ENCODE measurements around the gene PLET1.

PLET1 gene

GRCh38 chr11:112268406-112268805, 7.7 kb upstream of the PLET1 start:
- H3K4me2 ChIP-seq (ENCODE audit: insufficient read depth, low read length): no peak overlapping the region
- H3K27ac ChIP-seq (ENCODE audit: low read length): no peak overlapping the region
- H3K79me2 ChIP-seq (ENCODE audit: insufficient read depth, low read length): no peaks in the 10 kb centered on the region
- no peaks in the 10 kb centered on the region for H3K9me3 ChIP-seq (ENCODE audit: insufficient read depth, low read length, severe bottlenecking)
- ATAC-seq (ENCODE audit: insufficient read depth, low read depth) (no peak), DNase-seq (no peak)
- H3K9ac ChIP-seq (ENCODE audit: low read depth, low read length): no peak overlapping the region
- TF ChIP-seq, protein P1, sequence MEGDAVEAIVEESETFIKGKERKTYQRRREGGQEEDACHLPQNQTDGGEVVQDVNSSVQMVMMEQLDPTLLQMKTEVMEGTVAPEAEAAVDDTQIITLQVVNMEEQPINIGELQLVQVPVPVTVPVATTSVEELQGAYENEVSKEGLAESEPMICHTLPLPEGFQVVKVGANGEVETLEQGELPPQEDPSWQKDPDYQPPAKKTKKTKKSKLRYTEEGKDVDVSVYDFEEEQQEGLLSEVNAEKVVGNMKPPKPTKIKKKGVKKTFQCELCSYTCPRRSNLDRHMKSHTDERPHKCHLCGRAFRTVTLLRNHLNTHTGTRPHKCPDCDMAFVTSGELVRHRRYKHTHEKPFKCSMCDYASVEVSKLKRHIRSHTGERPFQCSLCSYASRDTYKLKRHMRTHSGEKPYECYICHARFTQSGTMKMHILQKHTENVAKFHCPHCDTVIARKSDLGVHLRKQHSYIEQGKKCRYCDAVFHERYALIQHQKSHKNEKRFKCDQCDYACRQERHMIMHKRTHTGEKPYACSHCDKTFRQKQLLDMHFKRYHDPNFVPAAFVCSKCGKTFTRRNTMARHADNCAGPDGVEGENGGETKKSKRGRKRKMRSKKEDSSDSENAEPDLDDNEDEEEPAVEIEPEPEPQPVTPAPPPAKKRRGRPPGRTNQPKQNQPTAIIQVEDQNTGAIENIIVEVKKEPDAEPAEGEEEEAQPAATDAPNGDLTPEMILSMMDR (IDR thresholded peaks at IDR 0.05; ENCODE audit: borderline replicate concordance, extremely low read depth, low read length, poor library complexity, severe bottlenecking): no peak
- no peak for TF ChIP-seq EZH2 (IDR thresholded peaks at IDR 0.05; ENCODE audit: borderline replicate concordance, low read depth, low read length, severe bottlenecking)
- no peaks in the 10 kb centered on the region for H3K27me3 ChIP-seq (ENCODE audit: insufficient read depth, low read length, poor library complexity)
- no peaks in the 10 kb centered on the region for H3K36me3 ChIP-seq (ENCODE audit: insufficient read depth, low read length)
- H3K4me1 ChIP-seq (ENCODE audit: insufficient read depth, low read length): no peaks in the 10 kb centered on the region
- H3K4me3 ChIP-seq (ENCODE audit: low read depth in 1 of 2, low read length in 2 of 2): no peak overlapping the region
- H4K20me1 ChIP-seq (ENCODE audit: insufficient read depth, low read length): no peaks in the 10 kb centered on the region
- no peak overlapping the region for H2AFZ ChIP-seq (ENCODE audit: low read depth, low read length)

DNA sequence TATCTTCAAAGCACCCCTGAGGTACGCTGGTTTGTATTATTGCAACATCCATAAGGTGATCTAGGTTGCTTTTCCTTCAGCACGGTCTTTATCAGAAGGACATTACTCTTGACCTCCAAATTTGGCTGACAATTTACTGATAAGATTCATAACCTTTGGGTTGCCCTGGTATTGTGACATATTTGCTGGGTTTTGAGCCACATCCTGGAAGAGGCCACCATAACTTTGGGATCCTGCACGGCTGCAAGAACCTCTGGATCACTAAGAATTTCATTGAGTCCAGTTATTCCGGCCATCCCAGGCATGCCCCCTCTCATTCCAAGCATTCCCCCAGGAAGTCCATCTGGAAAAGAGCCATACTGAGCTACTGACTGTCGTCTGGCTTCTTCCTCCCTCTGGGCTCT, 6.5 kb upstream of the PLET1 start:
- H2AFZ ChIP-seq (ENCODE audit: low read depth, low read length): no peak overlapping the region
- ATAC-seq (ENCODE audit: insufficient read depth, low read depth) (no peak), DNase-seq (no peak)
- H3K27ac ChIP-seq (ENCODE audit: low read length): no peak overlapping the region
- H3K27me3 ChIP-seq (ENCODE audit: insufficient read depth, low read length, poor library complexity): no peaks in the 10 kb centered on the region
- TF ChIP-seq EZH2 (IDR thresholded peaks at IDR 0.05; ENCODE audit: borderline replicate concordance, low read depth, low read length, severe bottlenecking): no peak
- H3K4me1 ChIP-seq (ENCODE audit: insufficient read depth, low read length): no peaks in the 10 kb centered on the region
- no peak overlapping the region for H3K4me2 ChIP-seq (ENCODE audit: insufficient read depth, low read length)
- H3K4me3 ChIP-seq (ENCODE audit: low read depth in 1 of 2, low read length in 2 of 2): no peak overlapping the region
- H3K9me3 ChIP-seq (ENCODE audit: insufficient read depth, low read length, severe bottlenecking): no peaks in the 10 kb centered on the region
- H3K79me2 ChIP-seq (ENCODE audit: insufficient read depth, low read length): no peaks in the 10 kb centered on the region
- H3K36me3 ChIP-seq (ENCODE audit: insufficient read depth, low read length): no peaks in the 10 kb centered on the region
- no peaks in the 10 kb centered on the region for H4K20me1 ChIP-seq (ENCODE audit: insufficient read depth, low read length)
- H3K9ac ChIP-seq (ENCODE audit: low read depth, low read length): no peak overlapping the region

GRCh38 chr11:112266410-112266778, 5.7 kb upstream of the PLET1 start:
- H4K20me1 ChIP-seq (ENCODE audit: insufficient read depth, low read length): no peaks in the 10 kb centered on the region
- DNase-seq: no peak

GRCh38 chr11:112265659-112266409, 5.2 kb upstream of the PLET1 start:
- Histone ChIP-seq H3K4me2 (ENCODE audit: insufficient read depth, low read length) (no peak overlapping the region), H3K27ac (ENCODE audit: low read length) (no peak overlapping the region), H3K9me3 (ENCODE audit: insufficient read depth, low read length, severe bottlenecking) (no peaks in the 10 kb centered on the region), H3K36me3 (ENCODE audit: insufficient read depth, low read length) (no peaks in the 10 kb centered on the region), H3K27me3 (ENCODE audit: insufficient read depth, low read length, poor library complexity) (no peaks in the 10 kb centered on the region), H3K79me2 (ENCODE audit: insufficient read depth, low read length) (no peaks in the 10 kb centered on the region), H4K20me1 (ENCODE audit: insufficient read depth, low read length) (no peaks in the 10 kb centered on the region), H3K4me1 (ENCODE audit: insufficient read depth, low read length) (no peaks in the 10 kb centered on the region), H3K9ac (ENCODE audit: low read depth, low read length) (no peak overlapping the region), H2AFZ (ENCODE audit: low read depth, low read length) (no peak overlapping the region), H3K4me3 (ENCODE audit: low read depth in 1 of 2, low read length in 2 of 2) (no peak overlapping the region)
- ATAC-seq (ENCODE audit: insufficient read depth, low read depth) (no peak), DNase-seq (no peak)
- TF ChIP-seq, protein P1 (IDR thresholded peaks at IDR 0.05; ENCODE audit: borderline replicate concordance, extremely low read depth, low read length, poor library complexity, severe bottlenecking): no peak
- TF ChIP-seq EZH2 (IDR thresholded peaks at IDR 0.05; ENCODE audit: borderline replicate concordance, low read depth, low read length, severe bottlenecking): no peak

More at GRCh38 chr11:112266410-112266778, 5.7 kb upstream of the PLET1 start:
- no peak for ATAC-seq (ENCODE audit: insufficient read depth, low read depth)
- H3K27me3 ChIP-seq (ENCODE audit: insufficient read depth, low read length, poor library complexity): no peaks in the 10 kb centered on the region
- H3K9me3 ChIP-seq (ENCODE audit: insufficient read depth, low read length, severe bottlenecking): no peaks in the 10 kb centered on the region
- H3K4me3 ChIP-seq (ENCODE audit: low read depth in 1 of 2, low read length in 2 of 2): no peak overlapping the region
- no peak overlapping the region for H3K27ac ChIP-seq (ENCODE audit: low read length)
- no peak overlapping the region for H2AFZ ChIP-seq (ENCODE audit: low read depth, low read length)
- TF ChIP-seq EZH2 (IDR thresholded peaks at IDR 0.05; ENCODE audit: borderline replicate concordance, low read depth, low read length, severe bottlenecking): no peak
- TF ChIP-seq, protein P1 (IDR thresholded peaks at IDR 0.05; ENCODE audit: borderline replicate concordance, extremely low read depth, low read length, poor library complexity, severe bottlenecking): no peak
- no peaks in the 10 kb centered on the region for H3K79me2 ChIP-seq (ENCODE audit: insufficient read depth, low read length)
- H3K4me1 ChIP-seq (ENCODE audit: insufficient read depth, low read length): no peaks in the 10 kb centered on the region
- H3K9ac ChIP-seq (ENCODE audit: low read depth, low read length): no peak overlapping the region
- no peak overlapping the region for H3K4me2 ChIP-seq (ENCODE audit: insufficient read depth, low read length)
- H3K36me3 ChIP-seq (ENCODE audit: insufficient read depth, low read length): no peaks in the 10 kb centered on the region

Measured in DND-41 (cell line).